CD4-positive, alpha-beta memory T cell (primary cell): ENCODE data around the gene POLD2. TPM values are rescaled to one million over a fixed set of nuclear protein-coding genes. Genes with fewer than 3 reads are reported as not detected.
"Not testable (repeated sequence)": the region's sequence is repeated elsewhere in the genome, so short reads cannot be mapped to it uniquely, and the experiment has no call there.

ENCODE experiments used
- CTCF ChIA-PET: fragments of 350-600 bp; sonication (Branson Sonifier 250); formaldehyde crosslinking; loops from one replicate; lab custom pipeline; 2021; ENCODE audit warnings: inconsistent platforms; ENCODE audit not compliant: partially characterized antibody; lab: Charles Lee
- POLR2A ChIA-PET: fragments of 350-600 bp; sonication (Branson Sonifier 250); formaldehyde crosslinking; loops from one replicate; lab custom pipeline; 2021; ENCODE audit not compliant: partially characterized antibody; lab: Charles Lee
- DNase-seq, 5 donors: peaks; one replicate each; pipeline versions ENCODE4 v3.0.0 to v3.0.0-alpha.2; 2020 to 2022; ENCODE audit warnings: mixed read lengths in 1 of 5
- H3K27ac ChIP-seq: one replicate; pipeline ENCODE4 v1.7.0; 2013; ENCODE audit warnings: low read depth, low read length
- H3K27me3 ChIP-seq: 2 replicates; pipeline ENCODE4 v1.7.0; 2013; ENCODE audit warnings: mild to moderate bottlenecking, low read length, moderate library complexity; ENCODE audit not compliant: insufficient read depth
- H3K36me3 ChIP-seq: 2 replicates; pipeline ENCODE4 v1.7.0; 2013; ENCODE audit warnings: mild to moderate bottlenecking, low read length, moderate library complexity; ENCODE audit not compliant: insufficient read depth
- H3K4me1 ChIP-seq: 2 replicates; pipeline ENCODE4 v1.7.0; 2013; ENCODE audit warnings: mild to moderate bottlenecking, low read length, moderate library complexity; ENCODE audit not compliant: insufficient read depth
- H3K4me3 ChIP-seq, 2 donors: one replicate each; pipeline ENCODE4 v1.7.0; 2013; ENCODE audit warnings: low read length in 2 of 2, mild to moderate bottlenecking in 1 of 2
- H3K9me3 ChIP-seq, 2 donors: one replicate each; pipeline ENCODE4 v1.7.0; 2013; ENCODE audit warnings: low read length in 2 of 2, control low read depth in 1 of 2; ENCODE audit not compliant: control insufficient read depth in 1 of 2
- H3K27ac Mint-ChIP-seq, 7 donors: one replicate each; pipeline ENCODE4 v1.8.0; 2020 to 2021; ENCODE audit warnings: mixed read lengths in 7 of 7, mild to moderate bottlenecking in 6 of 7, inconsistent platforms in 3 of 7, moderate library complexity in 3 of 7
- H3K27me3 Mint-ChIP-seq, 2 donors: one replicate each; pipeline ENCODE4 v1.8.0; 2020 to 2021; ENCODE audit warnings: mixed read lengths in 2 of 2
- H3K36me3 Mint-ChIP-seq, 2 donors: one replicate each; pipeline ENCODE4 v1.8.0; 2020 to 2021; ENCODE audit warnings: mixed read lengths in 2 of 2, inconsistent platforms in 1 of 2, mild to moderate bottlenecking in 1 of 2
- H3K4me1 Mint-ChIP-seq, 4 donors: one replicate each; pipeline ENCODE4 v1.8.0; 2020 to 2021; ENCODE audit warnings: mixed read lengths in 4 of 4, mild to moderate bottlenecking in 1 of 4
- H3K4me3 Mint-ChIP-seq, 8 donors: one replicate each; pipeline ENCODE4 v1.8.0; 2020 to 2021; ENCODE audit warnings: mixed read lengths in 8 of 8, mild to moderate bottlenecking in 7 of 8, moderate library complexity in 6 of 8, inconsistent platforms in 3 of 8
- H3K9me3 Mint-ChIP-seq, 8 donors: one replicate each; pipeline ENCODE4 v1.8.0; 2020 to 2021; ENCODE audit warnings: mixed read lengths in 8 of 8, mild to moderate bottlenecking in 5 of 8, inconsistent platforms in 3 of 8, moderate library complexity in 1 of 8
- intact Hi-C: fragments of 100-400 bp; cut with micrococcal nuclease; formaldehyde crosslinking; loops from one replicate; pipeline ENCODE4 v1.15.1; 2023
- polyA plus RNA-seq, 2 donors: library from polyadenylated mRNA; unstranded; fragments of 300-500 nt; fragmentation: Illumina TruSeq; gene quantifications; one replicate each; pipeline ENCODE4 v1.2.3, GENCODE V29; 2021
- total RNA-seq, 2 experiments: library from RNA; stranded (reverse); gene quantifications; one replicate each; pipeline ENCODE4 v1.2.3, GENCODE V29; 2021

Gene POLD2
- total and polyA plus RNA-seq, 4 experiments from 2014 or later, result 48.7 to 94.4 (median 75.2) TPM

- CTCF ChIA-PET, result no interaction called here
These were observed 8.7 kb upstream of the POLD2 start for GRCh38 chr7:44132039-44132438.

GRCh38 chr7:44131173-44132029 is 8.1 kb upstream of the POLD2 start:
- intact Hi-C loops, result no loop called here
- Mint-ChIP-seq H3K27ac (no peak overlapping the region), H3K27me3 (no peaks in the 10 kb centered on the region), H3K4me3 (no peak overlapping the region), H3K9me3 (no peaks in the 10 kb centered on the region), H3K4me1 (no peaks in the 10 kb centered on the region), H3K36me3 (no peaks in the 10 kb centered on the region)
- Histone ChIP-seq H3K4me3 (no peak overlapping the region), H3K27ac (no peak overlapping the region), H3K27me3 (no peaks in the 10 kb centered on the region), H3K4me1 (no peaks in the 10 kb centered on the region), H3K9me3 (no peaks in the 10 kb centered on the region), H3K36me3 (no peaks in the 10 kb centered on the region)
- POLR2A ChIA-PET, result interaction anchor here (0.5 to 0.8 kb wide), 2 partner anchors 9 to 501 kb away, joined by 3 read pairs; no protein-coding TSS in a partner anchor
- DNase-seq, result no peak
- CTCF ChIA-PET, result interaction anchor here (0.8 kb wide), 1 partner anchor 16 kb away, joined by 3 read pairs; no protein-coding TSS in a partner anchor

More at GRCh38 chr7:44132039-44132438, 8.7 kb upstream of the POLD2 start:
- POLR2A ChIA-PET, result no interaction called here
- Mint-ChIP-seq H3K27ac (no peak overlapping the region), H3K9me3 (no peaks in the 10 kb centered on the region), H3K27me3 (no peaks in the 10 kb centered on the region), H3K4me1 (no peaks in the 10 kb centered on the region), H3K36me3 (no peaks in the 10 kb centered on the region), H3K4me3 (no peak overlapping the region)
- Histone ChIP-seq H3K27ac (no peak overlapping the region), H3K4me1 (no peaks in the 10 kb centered on the region), H3K9me3 (no peaks in the 10 kb centered on the region), H3K36me3 (no peaks in the 10 kb centered on the region), H3K4me3 (no peak overlapping the region), H3K27me3 (no peaks in the 10 kb centered on the region)
- intact Hi-C loops, result no loop called here
- no peak for DNase-seq

GRCh38 chr7:44128721-44129582 is 5.6 kb upstream of the POLD2 start:
- Histone ChIP-seq H3K27ac (no peak overlapping the region), H3K27me3 (no peaks in the 10 kb centered on the region), H3K4me1 (peaks cover 3% of the 10 kb centered on the region), H3K36me3 (no peaks in the 10 kb centered on the region), H3K4me3 (no peak overlapping the region), H3K9me3 (no peaks in the 10 kb centered on the region)
- peaks cover 1 to 7% (median 3%) of the 10 kb centered on the region in 4 donors for H3K4me1 Mint-ChIP-seq
- intact Hi-C loops, result no loop called here
- H3K36me3 Mint-ChIP-seq, result no peaks in the 10 kb centered on the region
- DNase-seq, result no peak
- ChIA-PET CTCF (interaction anchor here (0.5 kb wide), 1 partner anchor 44 kb away, joined by 4 read pairs; no protein-coding TSS in a partner anchor), POLR2A (no interaction called here)
- peak overlapping the region in 1 of 7 donors; percentile 2 for H3K27ac Mint-ChIP-seq
- H3K9me3 Mint-ChIP-seq, result no peaks in the 10 kb centered on the region
- H3K27me3 Mint-ChIP-seq, result no peaks in the 10 kb centered on the region
- H3K4me3 Mint-ChIP-seq, result no peak overlapping the region

GRCh38 chr7:44127161-44127560 is 3.8 kb upstream of the POLD2 start:
- no peak overlapping the region for H3K4me3 ChIP-seq
- H3K36me3 Mint-ChIP-seq, result peaks cover 0 to 2% of the 10 kb centered on the region in 2 donors
- POLR2A ChIA-PET, result no interaction called here
- peak overlapping the region in 4 of 7 donors; percentile 3 to 23 (median 16) for H3K27ac Mint-ChIP-seq
- no peaks in the 10 kb centered on the region for H3K36me3 ChIP-seq
- no peaks in the 10 kb centered on the region for H3K9me3 ChIP-seq
- no peak for DNase-seq
- peaks cover 15% of the 10 kb centered on the region for H3K4me1 ChIP-seq
- H3K27me3 Mint-ChIP-seq, result no peaks in the 10 kb centered on the region
- no peaks in the 10 kb centered on the region for H3K9me3 Mint-ChIP-seq
- peaks cover 9 to 23% (median 12%) of the 10 kb centered on the region in 4 donors for H3K4me1 Mint-ChIP-seq
- H3K27me3 ChIP-seq, result no peaks in the 10 kb centered on the region
- intact Hi-C loops, result no loop called here
- CTCF ChIA-PET, result no interaction called here
- no peak overlapping the region for H3K27ac ChIP-seq
- H3K4me3 Mint-ChIP-seq, result no peak overlapping the region

GRCh38 chr7:44126574-44126973 is 3.2 kb upstream of the POLD2 start:
- H3K27me3 Mint-ChIP-seq, H3K9me3 Mint-ChIP-seq, H3K4me3 ChIP-seq, H3K36me3 Mint-ChIP-seq, H3K9me3 ChIP-seq, intact Hi-C loops, H3K36me3 ChIP-seq, H3K27ac ChIP-seq, POLR2A ChIA-PET, DNase-seq, H3K27me3 ChIP-seq: not testable (repeated sequence)
- CTCF ChIA-PET, result interaction anchor here (1.8 kb wide), 1 partner anchor 439 kb away, joined by 5 read pairs; no protein-coding TSS in a partner anchor
- H3K4me3 Mint-ChIP-seq, result peak overlapping the region in 4 of 8 donors; percentile 1 to 44 (median 24)
- peaks cover 21% of the 10 kb centered on the region for H3K4me1 ChIP-seq
- H3K4me1 Mint-ChIP-seq, result peaks cover 9 to 23% (median 15%) of the 10 kb centered on the region in 4 donors
- H3K27ac Mint-ChIP-seq, result peak overlapping the region in 2 of 7 donors; percentile 19 to 36

- no peaks in the 10 kb centered on the region for H3K9me3 ChIP-seq
- Mint-ChIP-seq H3K27ac (peak overlapping the region in 5 of 7 donors; percentile 15 to 90 (median 56)), H3K4me3 (peak overlapping the region; percentile 30 to 82 (median 62)), H3K27me3 (no peaks in the 10 kb centered on the region), H3K36me3 (peaks cover 12 to 13% of the 10 kb centered on the region in 2 donors), H3K4me1 (peaks cover 16 to 34% (median 24%) of the 10 kb centered on the region in 4 donors), H3K9me3 (no peaks in the 10 kb centered on the region)
- ChIA-PET CTCF (interaction anchor here (0.9 to 1.8 kb wide), 2 partner anchors 76 to 441 kb away, joined by 3 to 5 read pairs; partner anchors contain the start of gene YKT6), POLR2A (no interaction called here)
- no peaks in the 10 kb centered on the region for H3K27me3 ChIP-seq
- intact Hi-C loops, result loop anchor here (5.0 kb wide), 2 partner anchors 77 to 258 kb away; partner anchors contain the start of genes MRPS24 and YKT6
- H3K36me3 ChIP-seq, result peaks cover 9% of the 10 kb centered on the region
- H3K4me1 ChIP-seq, result peaks cover 22% of the 10 kb centered on the region
- DNase-seq, result no peak
- no peak overlapping the region for H3K27ac ChIP-seq
- H3K4me3 ChIP-seq, result no peak overlapping the region
These were observed 1.5 kb upstream of the POLD2 start for GRCh38 chr7:44124822-44125202.
